ENCODE results near the gene PGLYRP4. TPM values are rescaled to one million over a fixed set of nuclear protein-coding genes. Genes with fewer than 3 reads are reported as not detected.

PGLYRP4 gene
- polyA plus RNA-seq, 2 of the 4 experiments (the other 2 are of a cell fraction): not detected

DNA sequence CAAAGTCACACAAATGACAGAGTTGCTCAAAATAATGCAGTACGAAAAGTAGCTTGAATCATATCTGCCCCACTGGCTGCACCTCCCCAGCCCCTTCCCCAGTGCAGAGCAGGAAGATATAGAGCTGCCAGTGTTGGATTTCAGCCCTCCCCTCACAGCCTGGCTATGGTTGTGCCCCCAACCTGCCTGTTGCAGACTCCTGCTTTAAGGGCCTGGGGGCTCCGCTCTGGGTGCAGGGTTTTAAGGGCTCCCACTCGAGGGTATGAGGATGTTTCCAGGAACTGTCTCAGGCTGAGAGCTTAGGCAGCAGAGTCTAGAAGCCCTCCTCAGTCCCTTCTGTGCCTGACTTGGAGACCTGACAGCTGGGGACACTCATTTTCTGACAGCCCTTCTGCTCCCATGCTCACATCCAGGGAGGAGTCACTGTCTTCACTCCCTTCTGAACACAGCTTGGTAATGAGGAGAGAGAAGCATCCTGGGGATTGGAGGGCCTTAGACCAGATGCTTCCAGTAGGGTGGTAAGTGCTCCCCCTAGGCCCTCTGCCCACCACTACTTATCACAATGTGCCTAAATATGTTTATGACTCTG is 13.6 kb upstream of the PGLYRP4 start (continued):
- TF ChIP-seq HOXA7 (CRISPR knock-in tag; IDR thresholded peaks at IDR 0.05) (no peak), RAD21 (conservative IDR thresholded peaks at IDR 0.05 in 1 of 2, IDR thresholded peaks at IDR 0.05 in 1 of 2) (no peak), ZC3H11A (IDR thresholded peaks at IDR 0.05) (no peak), PBX3 (IDR thresholded peaks at IDR 0.05) (no peak), TFCP2L1 (CRISPR knock-in tag; IDR thresholded peaks at IDR 0.05) (no peak), ESRRA (IDR thresholded peaks at IDR 0.05; ENCODE audit: borderline replicate concordance, low read length) (no peak)

DNA sequence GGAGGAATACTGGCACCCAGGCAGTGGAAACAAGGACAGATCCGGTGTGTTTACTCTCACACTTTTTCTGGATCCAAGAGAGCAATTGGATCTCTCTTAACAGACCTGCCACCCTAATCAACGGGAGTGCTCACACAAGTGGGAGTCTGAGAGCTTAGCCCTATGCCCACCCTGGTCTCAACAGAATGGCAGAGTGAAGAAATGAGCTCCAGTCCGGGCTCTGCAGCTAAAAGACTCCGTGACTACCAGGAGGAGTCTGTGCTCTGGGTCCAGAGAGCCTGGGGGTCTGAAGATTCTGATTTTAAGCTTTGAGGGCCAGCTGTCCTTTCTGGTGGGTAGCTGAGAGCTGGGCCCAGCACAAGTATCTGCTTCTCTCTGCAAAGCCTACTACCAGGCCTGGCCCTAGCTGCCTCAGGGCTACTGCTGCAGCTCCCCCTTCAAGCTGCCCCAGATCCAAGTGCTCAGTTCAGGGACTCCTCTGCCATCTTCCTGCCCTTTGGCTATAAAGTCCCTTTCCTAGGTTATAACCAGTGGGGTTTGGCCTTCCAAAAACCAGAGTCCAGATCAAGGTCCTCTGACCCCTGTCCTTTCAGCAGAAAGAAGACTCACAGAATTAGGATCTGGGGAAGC is 13.0 kb upstream of the PGLYRP4 start:
- Histone ChIP-seq H3K4me2 (no peak overlapping the region), H3K9me3 (no peaks in the 10 kb centered on the region), H3K27ac (no peak overlapping the region), H3K4me3 (no peak overlapping the region), H3K4me1 (no peaks in the 10 kb centered on the region)
- ATAC-seq: no peak
- POLR2A ChIA-PET: no interaction called here
- WGBS (ENCODE audit: missing lambda C conversion rate): 14% methylated on average over 4 of the region's 4 CpGs
- CTCF ChIA-PET: interaction anchor here (0.8 to 7.7 kb wide), 5 partner anchors 9 to 133 kb away, joined by 3 to 70 read pairs (median 7); no protein-coding TSS in a partner anchor
- FAIRE-seq: no peak
- no peak for TF ChIP-seq CHD2 (IDR thresholded peaks at IDR 0.05; ENCODE audit: low read length, partially characterized antibody)
- TF ChIP-seq, protein P1, sequence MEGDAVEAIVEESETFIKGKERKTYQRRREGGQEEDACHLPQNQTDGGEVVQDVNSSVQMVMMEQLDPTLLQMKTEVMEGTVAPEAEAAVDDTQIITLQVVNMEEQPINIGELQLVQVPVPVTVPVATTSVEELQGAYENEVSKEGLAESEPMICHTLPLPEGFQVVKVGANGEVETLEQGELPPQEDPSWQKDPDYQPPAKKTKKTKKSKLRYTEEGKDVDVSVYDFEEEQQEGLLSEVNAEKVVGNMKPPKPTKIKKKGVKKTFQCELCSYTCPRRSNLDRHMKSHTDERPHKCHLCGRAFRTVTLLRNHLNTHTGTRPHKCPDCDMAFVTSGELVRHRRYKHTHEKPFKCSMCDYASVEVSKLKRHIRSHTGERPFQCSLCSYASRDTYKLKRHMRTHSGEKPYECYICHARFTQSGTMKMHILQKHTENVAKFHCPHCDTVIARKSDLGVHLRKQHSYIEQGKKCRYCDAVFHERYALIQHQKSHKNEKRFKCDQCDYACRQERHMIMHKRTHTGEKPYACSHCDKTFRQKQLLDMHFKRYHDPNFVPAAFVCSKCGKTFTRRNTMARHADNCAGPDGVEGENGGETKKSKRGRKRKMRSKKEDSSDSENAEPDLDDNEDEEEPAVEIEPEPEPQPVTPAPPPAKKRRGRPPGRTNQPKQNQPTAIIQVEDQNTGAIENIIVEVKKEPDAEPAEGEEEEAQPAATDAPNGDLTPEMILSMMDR (IDR thresholded peaks at IDR 0.05): no peak
- TF ChIP-seq RARB (CRISPR knock-in tag; IDR thresholded peaks at IDR 0.05): no peak
- no peak for TF ChIP-seq E2F6 (IDR thresholded peaks at IDR 0.05; ENCODE audit: borderline replicate concordance, low read depth)
- no peak for TF ChIP-seq GATA3 (IDR thresholded peaks at IDR 0.05; ENCODE audit: borderline replicate concordance)
- TF ChIP-seq RAD21 (conservative IDR thresholded peaks at IDR 0.05 in 1 of 2, IDR thresholded peaks at IDR 0.05 in 1 of 2): no peak
- no peak for TF ChIP-seq CBX8 (IDR thresholded peaks at IDR 0.05)
- no peak for TF ChIP-seq CEBPB (IDR thresholded peaks at IDR 0.05)
- no peak for TF ChIP-seq JUN (IDR thresholded peaks at IDR 0.05)
- TF ChIP-seq HES2 (IDR thresholded peaks at IDR 0.05): no peak
- TF ChIP-seq, protein P2, sequence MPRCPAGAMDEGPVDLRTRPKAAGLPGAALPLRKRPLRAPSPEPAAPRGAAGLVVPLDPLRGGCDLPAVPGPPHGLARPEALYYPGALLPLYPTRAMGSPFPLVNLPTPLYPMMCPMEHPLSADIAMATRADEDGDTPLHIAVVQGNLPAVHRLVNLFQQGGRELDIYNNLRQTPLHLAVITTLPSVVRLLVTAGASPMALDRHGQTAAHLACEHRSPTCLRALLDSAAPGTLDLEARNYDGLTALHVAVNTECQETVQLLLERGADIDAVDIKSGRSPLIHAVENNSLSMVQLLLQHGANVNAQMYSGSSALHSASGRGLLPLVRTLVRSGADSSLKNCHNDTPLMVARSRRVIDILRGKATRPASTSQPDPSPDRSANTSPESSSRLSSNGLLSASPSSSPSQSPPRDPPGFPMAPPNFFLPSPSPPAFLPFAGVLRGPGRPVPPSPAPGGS (IDR thresholded peaks at IDR 0.05): no peak
- TF ChIP-seq REST (IDR thresholded peaks at IDR 0.05): no peak
- DNase-seq (ENCODE audit: low read depth in 1 of 2, low spot score in 1 of 2): no peak
